Panc1 (cell line): ENCODE data around the gene ALKBH6. TPM values are rescaled to one million over a fixed set of nuclear protein-coding genes. Genes with fewer than 3 reads are reported as not detected.
"Not testable (repeated sequence)": the region's sequence is repeated elsewhere in the genome, so short reads cannot be mapped to it uniquely, and the experiment has no call there.

Source experiments
- ATAC-seq: fragments of 200-7000 bp; cut with Tn5 transposase; 2 replicates; pipeline ENCODE4 v1.9.1; 2020; ENCODE audit warnings: mild to moderate bottlenecking, moderate library complexity
- BruUV-seq: library from RNA; stranded (reverse); fragments of 400-500 nt; replicated peaks from 2 replicates; lab custom pipeline; 2021; lab: Mats Ljungman, UMichigan
- CTCF ChIA-PET: fragments of 300-600 bp; sonication (Branson Sonifier 250); formaldehyde crosslinking; loops from one replicate; lab custom pipeline; 2022; ENCODE audit warnings: antibody characterized with exemption; lab: Charles Lee
- POLR2A ChIA-PET: fragments of 300-600 bp; sonication (Branson Sonifier 250); formaldehyde crosslinking; loops from one replicate; lab custom pipeline; 2022; ENCODE audit warnings: antibody characterized with exemption; lab: Charles Lee
- DNase-seq: peaks from one replicate; pipeline ENCODE4 v3.0.0-alpha.2; 2010; ENCODE audit warnings: low read depth, low spot score
- H3K27ac ChIP-seq: 2 replicates; pipeline ENCODE4 v1.5.1; 2011; ENCODE audit warnings: mild to moderate bottlenecking, low read length, inconsistent platforms
- H3K27me3 ChIP-seq: fragments of 200-500 bp; sonication (Bioruptor generic); 2 replicates; pipeline ENCODE4 v1.6.0; 2014; ENCODE audit warnings: low read length, inconsistent platforms; ENCODE audit not compliant: control insufficient read depth, insufficient read depth
- H3K36me3 ChIP-seq: fragments of 200-500 bp; sonication (Bioruptor generic); 2 replicates; pipeline ENCODE4 v1.5.1; 2014; ENCODE audit warnings: inconsistent platforms, mild to moderate bottlenecking, low read length, moderate library complexity; ENCODE audit not compliant: control insufficient read depth, insufficient read depth
- H3K4me1 ChIP-seq: 2 replicates; pipeline ENCODE4 v1.5.1; 2011; ENCODE audit warnings: inconsistent platforms, mild to moderate bottlenecking, low read length, moderate library complexity; ENCODE audit not compliant: control insufficient read depth, insufficient read depth
- H3K4me3 ChIP-seq, 2 experiments: 2 replicates each; pipeline ENCODE4 v1.5.1; 2011 to 2012; ENCODE audit warnings: low read depth in 2 of 2, low read length in 2 of 2, mild to moderate bottlenecking in 2 of 2, inconsistent platforms in 1 of 2, moderate library complexity in 1 of 2
- H3K9me3 ChIP-seq: fragments of 200-500 bp; sonication (Bioruptor generic); 2 replicates; pipeline ENCODE4 v1.5.1; 2014; ENCODE audit warnings: low read depth, mild to moderate bottlenecking, inconsistent platforms, low read length, moderate library complexity; ENCODE audit not compliant: control insufficient read depth, insufficient read depth
- POLR2AphosphoS5 ChIP-seq: IDR thresholded peaks from 2 replicates; pipeline ENCODE4 v1.6.1; 2012; ENCODE audit warnings: mild to moderate bottlenecking, low read depth, low read length, moderate library complexity
- REST ChIP-seq, 2 experiments: IDR thresholded peaks; 2 replicates each; pipeline ENCODE4 v1.6.1; 2011 to 2012; ENCODE audit warnings: low read depth in 2 of 2, control low read depth in 1 of 2, low read length in 1 of 2, mild to moderate bottlenecking in 1 of 2, moderate library complexity in 1 of 2; ENCODE audit not compliant: insufficient read depth in 1 of 2
- SIN3A ChIP-seq: IDR thresholded peaks from 2 replicates; pipeline ENCODE4 v1.6.1; 2012; ENCODE audit warnings: low read depth, mild to moderate bottlenecking, low read length, moderate library complexity, borderline replicate concordance; ENCODE audit not compliant: insufficient read depth
- TCF7L2 ChIP-seq: IDR thresholded peaks from 2 replicates; pipeline ENCODE4 v1.6.1; 2011; ENCODE audit warnings: mild to moderate bottlenecking, low read depth, low read length, inconsistent platforms
- in situ Hi-C: cut with HindIII; loops from 2 replicates; pipeline ENCODE4 v1.10.0; 2016; ENCODE audit warnings: low sequenced_read_pairs, low pct_unique_long_range_greater_than_20kb
- intact Hi-C: fragments of 100-400 bp; cut with micrococcal nuclease; formaldehyde crosslinking; loops from one replicate; pipeline ENCODE4 v1.10.0; 2022; ENCODE audit not compliant: unreplicated experiment
- total RNA-seq: library from RNA; stranded (reverse); gene quantifications from one replicate; pipeline ENCODE4 v1.2.1, GENCODE V29; 2021; ENCODE audit not compliant: unreplicated experiment
- TF ChIP-seq, protein P1 (sequence below): fragments of 450-650 bp; IDR thresholded peaks from 2 replicates; pipeline ENCODE4 v1.5.1; 2017; ENCODE audit warnings: mild to moderate bottlenecking

The ALKBH6 gene
- total RNA-seq, 1 experiment from 2014 or later, result 44.8 TPM

- intact Hi-C loops (no loop called here), in situ Hi-C loops (no loop called here)
- Histone ChIP-seq H3K4me3 (no peak overlapping the region), H3K9me3 (no peaks in the 10 kb centered on the region), H3K4me1 (no peaks in the 10 kb centered on the region), H3K36me3 (no peaks in the 10 kb centered on the region), H3K27me3 (peaks cover 4% of the 10 kb centered on the region; the same call in 1 of the 2 replicates), H3K27ac (no peak overlapping the region)
- POLR2A ChIA-PET, result no interaction called here
- DNase-seq (no peak), ATAC-seq (no peak)
- TF ChIP-seq TCF7L2 (no peak), SIN3A (no peak)
- CTCF ChIA-PET, result no interaction called here
- BruUV-seq, result no TSS peak
Observed at GRCh38 chr19:35986111-35986510, 27.9 kb downstream of the ALKBH6 start.

- CTCF ChIA-PET, result interaction anchor here (1.3 kb wide), 1 partner anchor 12 kb away, joined by 3 read pairs; no protein-coding TSS in a partner anchor
- no peak overlapping the region for H3K27ac ChIP-seq
- ATAC-seq (no peak), DNase-seq (no peak)
- no TSS peak for BruUV-seq
- intact Hi-C loops, result no loop called here
- H3K4me1 ChIP-seq, result no peaks in the 10 kb centered on the region
- POLR2A ChIA-PET, result no interaction called here
- no peaks in the 10 kb centered on the region for H3K9me3 ChIP-seq
- no peaks in the 10 kb centered on the region for H3K36me3 ChIP-seq
- H3K4me3 ChIP-seq, result no peak overlapping the region
- in situ Hi-C loops, result no loop called here
- H3K27me3 ChIP-seq, result peaks cover 7% of the 10 kb centered on the region; the same call in 1 of the 2 replicates
- no peak for TF ChIP-seq SIN3A
Observed at GRCh38 chr19:35983177-35983576, 30.8 kb downstream of the ALKBH6 start.

GRCh38 chr19:35980997-35981396 lies 33.0 kb downstream of the ALKBH6 start:
- ATAC-seq, result not testable (repeated sequence)

GRCh38 chr19:35978832-35979365 lies 35.1 kb downstream of the ALKBH6 start:
- no peaks in the 10 kb centered on the region for H3K36me3 ChIP-seq
- DNase-seq (no peak), ATAC-seq (no peak)
- H3K4me1 ChIP-seq, result no peaks in the 10 kb centered on the region
- H3K4me3 ChIP-seq, result no peak overlapping the region
- peaks cover 7% of the 10 kb centered on the region; the same call in 1 of the 2 replicates for H3K27me3 ChIP-seq
- H3K27ac ChIP-seq, result no peak overlapping the region
- ChIA-PET CTCF (no interaction called here), POLR2A (interaction anchor here (0.6 kb wide), 1 partner anchor 29 kb away, joined by 6 read pairs; no protein-coding TSS in a partner anchor)
- BruUV-seq, result no TSS peak
- in situ Hi-C loops (no loop called here), intact Hi-C loops (no loop called here)
- H3K9me3 ChIP-seq, result no peaks in the 10 kb centered on the region
- TF ChIP-seq TCF7L2, result no peak
- peak in 1 of 2 experiments; percentile 11; a peak in 1 of 4 replicates for TF ChIP-seq REST (IDR thresholded peaks at IDR 0.05; ENCODE audit: insufficient read depth in 1 of 2, low read depth in 2 of 2, low read length in 1 of 2)
- no peak for TF ChIP-seq POLR2AphosphoS5
- TF ChIP-seq, protein P1, sequence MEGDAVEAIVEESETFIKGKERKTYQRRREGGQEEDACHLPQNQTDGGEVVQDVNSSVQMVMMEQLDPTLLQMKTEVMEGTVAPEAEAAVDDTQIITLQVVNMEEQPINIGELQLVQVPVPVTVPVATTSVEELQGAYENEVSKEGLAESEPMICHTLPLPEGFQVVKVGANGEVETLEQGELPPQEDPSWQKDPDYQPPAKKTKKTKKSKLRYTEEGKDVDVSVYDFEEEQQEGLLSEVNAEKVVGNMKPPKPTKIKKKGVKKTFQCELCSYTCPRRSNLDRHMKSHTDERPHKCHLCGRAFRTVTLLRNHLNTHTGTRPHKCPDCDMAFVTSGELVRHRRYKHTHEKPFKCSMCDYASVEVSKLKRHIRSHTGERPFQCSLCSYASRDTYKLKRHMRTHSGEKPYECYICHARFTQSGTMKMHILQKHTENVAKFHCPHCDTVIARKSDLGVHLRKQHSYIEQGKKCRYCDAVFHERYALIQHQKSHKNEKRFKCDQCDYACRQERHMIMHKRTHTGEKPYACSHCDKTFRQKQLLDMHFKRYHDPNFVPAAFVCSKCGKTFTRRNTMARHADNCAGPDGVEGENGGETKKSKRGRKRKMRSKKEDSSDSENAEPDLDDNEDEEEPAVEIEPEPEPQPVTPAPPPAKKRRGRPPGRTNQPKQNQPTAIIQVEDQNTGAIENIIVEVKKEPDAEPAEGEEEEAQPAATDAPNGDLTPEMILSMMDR, result no peak
- TF ChIP-seq SIN3A, result no peak

More at GRCh38 chr19:35980997-35981396, 33.0 kb downstream of the ALKBH6 start:
- H3K4me1 ChIP-seq, H3K27ac ChIP-seq, BruUV-seq, H3K9me3 ChIP-seq, POLR2A ChIA-PET, DNase-seq, H3K36me3 ChIP-seq, in situ Hi-C loops, H3K4me3 ChIP-seq, H3K27me3 ChIP-seq, intact Hi-C loops, CTCF ChIA-PET: not testable (repeated sequence)
